HCT116 (cell line): Measurements from ENCODE around the gene C2CD3. TPM values are rescaled to one million over a fixed set of nuclear protein-coding genes. Genes with fewer than 3 reads are reported as not detected.

Source experiments
- ATAC-seq: fragments of 200-7000 bp; cut with Tn5 transposase; 2 replicates; pipeline ENCODE4 v1.9.1; 2020; ENCODE audit warnings: mild to moderate bottlenecking, moderate library complexity
- BruUV-seq: library from RNA; stranded (reverse); fragments of 400-500 nt; replicated peaks from 2 replicates; lab custom pipeline; 2021; lab: Mats Ljungman, UMichigan
- CTCF ChIA-PET: fragments of 300-600 bp; sonication (Branson Sonifier 250); formaldehyde crosslinking; loops from one replicate; lab custom pipeline; 2021; ENCODE audit warnings: antibody characterized with exemption; lab: Charles Lee
- POLR2A ChIA-PET: fragments of 300-600, 350-600 bp; sonication (Branson Sonifier 250); formaldehyde crosslinking; loops from one replicate; lab custom pipeline; 2021; ENCODE audit warnings: antibody characterized with exemption; lab: Charles Lee
- RAD21 ChIA-PET, 2 experiments: fragments of 300-600 bp; sonication (Branson Sonifier 250); formaldehyde crosslinking; loops; one replicate each; lab custom pipeline; 2023; ENCODE audit warnings: low total read pairs in 2 of 2; ENCODE audit not compliant: uncharacterized antibody in 2 of 2, unreplicated experiment in 2 of 2, low non-redundant PET in 1 of 2; lab: Charles Lee
- DNase-seq: peaks from one replicate; pipeline ENCODE4 v3.0.0-alpha.2; 2010; ENCODE audit warnings: low read depth, low spot score
- H2AFZ ChIP-seq: fragments of 200-600 bp; shearing (Covaris generic), sonication (generic); 2 replicates; pipeline ENCODE4 v1.6.1; 2017; ENCODE audit warnings: low read depth, mixed run types, mixed read lengths, antibody characterized with exemption, low read length; ENCODE audit not compliant: poor library complexity, severe bottlenecking
- H3K27ac ChIP-seq: 2 replicates; pipeline ENCODE4 v1.5.1; 2012; ENCODE audit warnings: low read depth, low read length
- H3K27me3 ChIP-seq: fragments of 200-600 bp; sonication (generic); 2 replicates; pipeline ENCODE4 v1.6.1; 2016; ENCODE audit warnings: mixed run types, low read length, mixed read lengths; ENCODE audit not compliant: insufficient read depth
- H3K36me3 ChIP-seq, 2 experiments: fragments of 200-500 bp in 1 of 2; fragments of 200-600 bp in 1 of 2; sonication (Bioruptor generic) in 1 of 2; sonication (generic) in 1 of 2; 2 replicates each; pipeline versions ENCODE4 v1.5.1 to v1.6.1; 2014 to 2016; ENCODE audit warnings: low read length in 2 of 2, inconsistent platforms in 1 of 2, mixed read lengths in 1 of 2, mixed run types in 1 of 2; ENCODE audit not compliant: insufficient read depth in 2 of 2, control insufficient read depth in 1 of 2
- H3K4me1 ChIP-seq, 2 experiments: fragments of 200-600 bp in 1 of 2; sonication (generic) in 1 of 2; 2 replicates each; pipeline versions ENCODE4 v1.5.1 to v1.6.1; 2012 to 2017; ENCODE audit warnings: low read length in 2 of 2, inconsistent platforms in 1 of 2, mild to moderate bottlenecking in 1 of 2, mixed read lengths in 1 of 2, mixed run types in 1 of 2, moderate library complexity in 1 of 2; ENCODE audit not compliant: insufficient read depth in 2 of 2, control insufficient read depth in 1 of 2
- H3K4me2 ChIP-seq: fragments of 200-600 bp; sonication (generic); 2 replicates; pipeline ENCODE4 v1.6.1; 2017; ENCODE audit warnings: mixed run types, low read length, mixed read lengths
- H3K4me3 ChIP-seq, 2 experiments: fragments of 200-600 bp in 1 of 2; sonication (generic) in 1 of 2; replicated peaks in 1 of 2; 2 replicates each; pipeline ENCODE4 v1.5.1; 2011 to 2016; ENCODE audit warnings: low read length in 2 of 2, control low read depth in 1 of 2, low read depth in 1 of 2, mild to moderate bottlenecking in 1 of 2, mixed read lengths in 1 of 2, mixed run types in 1 of 2
- H3K79me2 ChIP-seq: fragments of 200-600 bp; sonication (generic); 2 replicates; pipeline ENCODE4 v1.6.1; 2017; ENCODE audit warnings: mild to moderate bottlenecking, mixed run types, low read length, moderate library complexity, mixed read lengths; ENCODE audit not compliant: insufficient read depth
- H3K9ac ChIP-seq: fragments of 200-600 bp; sonication (generic); 2 replicates; pipeline ENCODE4 v1.6.1; 2016; ENCODE audit warnings: low read length, mixed read lengths
- H3K9me2 ChIP-seq: fragments of 200-600 bp; sonication (generic), shearing (Covaris generic); 2 replicates; pipeline ENCODE4 v1.6.1; 2017; ENCODE audit warnings: mixed run types, mild to moderate bottlenecking, moderate library complexity; ENCODE audit not compliant: insufficient read depth
- H3K9me3 ChIP-seq, 2 experiments: fragments of 200-500 bp in 1 of 2; fragments of 200-600 bp in 1 of 2; sonication (Bioruptor generic) in 1 of 2; sonication (generic) in 1 of 2; 2 replicates each; pipeline ENCODE4 v1.6.1; 2014 to 2017; ENCODE audit warnings: low read length in 2 of 2, mixed read lengths in 2 of 2, inconsistent platforms in 1 of 2, low read depth in 1 of 2, mild to moderate bottlenecking in 1 of 2, mixed run types in 1 of 2, moderate library complexity in 1 of 2; ENCODE audit not compliant: control insufficient read depth in 1 of 2, insufficient read depth in 1 of 2
- H4K20me1 ChIP-seq: fragments of 200-600 bp; sonication (generic), shearing (Covaris generic); 2 replicates; pipeline ENCODE4 v1.6.1; 2017; ENCODE audit warnings: mixed run types, mild to moderate bottlenecking, moderate library complexity; ENCODE audit not compliant: insufficient read depth
- CEBPB ChIP-seq: IDR thresholded peaks from 2 replicates; pipeline ENCODE4 v1.6.1; 2012; ENCODE audit warnings: low read depth
- ELF1 ChIP-seq: IDR thresholded peaks from 2 replicates; pipeline ENCODE4 v1.6.1; 2012; ENCODE audit warnings: low read depth, borderline replicate concordance
- EZH2 ChIP-seq: fragments of 200-600 bp; sonication (generic); IDR thresholded peaks from 2 replicates; pipeline ENCODE4 v1.6.1; 2017; ENCODE audit warnings: antibody characterized with exemption, mixed run types
- EZH2phosphoT487 ChIP-seq: fragments of 200-600 bp; IDR thresholded peaks from 2 replicates; pipeline ENCODE4 v1.6.1; 2018; ENCODE audit warnings: antibody characterized with exemption, borderline replicate concordance
- FOSL1 ChIP-seq: IDR thresholded peaks from 2 replicates; pipeline ENCODE4 v1.6.1; 2012; ENCODE audit warnings: low read depth
- JUND ChIP-seq: IDR thresholded peaks from 2 replicates; pipeline ENCODE4 v1.6.1; 2012
- POLR2A ChIP-seq: IDR thresholded peaks from 2 replicates; pipeline ENCODE4 v1.7.0; 2011; ENCODE audit warnings: borderline replicate concordance; ENCODE audit not compliant: insufficient read depth, insufficient read length; ENCODE audit errors: extremely low read depth
- SIN3A ChIP-seq: IDR thresholded peaks from 2 replicates; pipeline ENCODE4 v1.6.1; 2012; ENCODE audit warnings: low read depth
- SP1 ChIP-seq: IDR thresholded peaks from 2 replicates; pipeline ENCODE4 v1.6.1; 2012; ENCODE audit warnings: low read depth
- TCF7L2 ChIP-seq: IDR thresholded peaks from 2 replicates; pipeline ENCODE4 v1.7.0; 2011; ENCODE audit warnings: borderline replicate concordance, inconsistent platforms; ENCODE audit not compliant: insufficient read depth, insufficient read length; ENCODE audit errors: extremely low read depth
- YY1 ChIP-seq: IDR thresholded peaks from 2 replicates; pipeline ENCODE4 v1.6.1; 2011; ENCODE audit warnings: low read length, low read depth, moderate library complexity, mild to moderate bottlenecking; ENCODE audit not compliant: insufficient replicate concordance; ENCODE audit errors: extremely low read depth
- ZFX ChIP-seq: fragments of 450-650 bp; IDR thresholded peaks from 2 replicates; pipeline ENCODE4 v1.6.1; 2017
- ZNF274 ChIP-seq: fragments of 200-500 bp; sonication (Bioruptor generic); IDR thresholded peaks from 2 replicates; pipeline ENCODE4 v1.6.1; 2014; ENCODE audit warnings: mild to moderate bottlenecking, low read depth, low read length, inconsistent platforms
- intact Hi-C: fragments of 100-400 bp; cut with micrococcal nuclease; formaldehyde crosslinking; loops from 2 replicates; pipeline ENCODE4 v1.10.0; 2022
- total RNA-seq: library from RNA; stranded (reverse); gene quantifications from one replicate; pipeline ENCODE4 v1.2.1, GENCODE V29; 2021; ENCODE audit not compliant: unreplicated experiment
- TF ChIP-seq, protein P1 (sequence below): IDR thresholded peaks from 2 replicates; pipeline ENCODE4 v1.6.1; 2011; ENCODE audit warnings: mild to moderate bottlenecking, low read length, moderate library complexity; ENCODE audit not compliant: insufficient replicate concordance; ENCODE audit errors: extremely low read depth
- TF ChIP-seq, protein P2 (sequence below): IDR thresholded peaks from 2 replicates; pipeline ENCODE4 v1.6.1; 2012
- TF ChIP-seq, protein P3 (sequence below), 3 experiments: fragments of 200-600 bp in 1 of 3; sonication (generic) in 1 of 3; IDR thresholded peaks in 2 of 3; conservative IDR thresholded peaks in 1 of 3; 2 replicates each; pipeline ENCODE4 v1.5.1; 2012 to 2017; ENCODE audit warnings: low read depth in 2 of 3, low read length in 2 of 3, antibody characterized with exemption in 1 of 3, borderline replicate concordance in 1 of 3, control low read depth in 1 of 3, mild to moderate bottlenecking in 1 of 3, mixed read lengths in 1 of 3, mixed run types in 1 of 3, moderate library complexity in 1 of 3; ENCODE audit not compliant: insufficient read depth in 1 of 3

C2CD3 gene
- total RNA-seq, 1 experiment from 2014 or later: 30.6 TPM

DNA sequence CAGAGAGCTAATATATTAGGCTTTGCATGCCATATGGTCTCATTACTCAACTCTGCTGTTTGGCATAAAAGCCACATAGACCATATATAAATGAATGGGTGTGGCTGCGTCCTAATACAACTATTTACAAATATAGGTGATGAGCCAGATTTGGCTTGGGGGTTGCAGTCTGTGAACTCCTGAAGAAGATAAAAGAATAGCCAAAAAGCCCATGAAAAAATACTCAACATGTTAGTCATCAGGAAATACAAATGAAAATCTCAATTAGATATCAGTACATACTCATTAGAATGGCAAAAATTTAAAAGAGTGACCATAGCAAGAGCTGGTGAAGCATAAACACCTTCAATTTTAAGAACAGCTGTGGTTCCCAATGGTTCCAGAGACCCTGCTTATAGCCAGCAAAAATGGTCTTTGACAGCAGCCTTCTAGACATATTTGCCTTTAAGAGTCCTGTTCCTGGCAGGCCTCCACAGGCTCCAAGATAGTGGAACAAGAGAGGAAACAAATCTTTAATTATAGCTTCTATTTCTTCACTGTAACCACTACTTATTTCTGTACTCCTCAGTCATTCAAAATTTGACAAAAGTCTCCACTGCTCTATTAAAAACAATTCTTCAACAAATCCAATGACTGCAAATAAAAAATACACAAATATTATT, 16.1 kb downstream of the C2CD3 start:
- intact Hi-C loops: no loop called here
- no peaks in the 10 kb centered on the region for H3K9me2 ChIP-seq
- H3K4me1 ChIP-seq: peaks cover 2 to 13% of the 10 kb centered on the region in 2 experiments; a peak in 2 of 4 replicates
- no peaks in the 10 kb centered on the region for H3K9me3 ChIP-seq
- peaks cover 34% of the 10 kb centered on the region for H3K79me2 ChIP-seq
- H4K20me1 ChIP-seq: no peaks in the 10 kb centered on the region
- H3K4me2 ChIP-seq: peak overlapping the region; percentile 37; the same call in 1 of the 2 replicates
- ATAC-seq: peak; percentile 17; the same call in 1 of the 2 replicates
- no peak overlapping the region for H3K27ac ChIP-seq
- BruUV-seq: no TSS peak
- DNase-seq: no peak
- H3K4me3 ChIP-seq: no peak overlapping the region
- H3K36me3 ChIP-seq: no peaks in the 10 kb centered on the region
- RAD21 ChIA-PET: no interaction called here
- H3K27me3 ChIP-seq: no peaks in the 10 kb centered on the region
- CTCF ChIA-PET: no interaction called here
- no peak overlapping the region for H3K9ac ChIP-seq
- POLR2A ChIA-PET: no interaction called here
- no peak overlapping the region for H2AFZ ChIP-seq
- no peak for TF ChIP-seq ZFX
- no peak for TF ChIP-seq JUND
- no peak for TF ChIP-seq SIN3A
- TF ChIP-seq, all 23 proteins: peak for 0

DNA sequence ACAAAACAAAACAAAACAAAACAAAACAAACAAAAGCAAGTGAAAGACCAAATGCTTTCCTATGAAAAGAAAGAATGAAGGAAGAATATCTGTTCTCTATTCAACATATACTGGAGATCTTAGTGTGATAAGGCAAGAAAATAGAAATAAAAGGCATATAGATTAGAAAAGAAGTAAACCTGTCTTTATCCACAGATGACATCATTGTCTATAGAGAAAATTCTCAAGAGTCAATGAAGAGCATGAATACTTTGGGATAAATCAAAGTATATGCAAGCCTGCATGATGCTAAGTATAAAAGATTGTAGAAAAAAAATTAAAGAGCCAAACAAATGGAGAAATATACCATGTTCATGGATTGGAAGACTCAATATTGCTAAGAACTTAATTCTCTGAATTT, 17.6 kb downstream of the C2CD3 start:
- intact Hi-C loops: no loop called here
- RAD21 ChIA-PET: no interaction called here

More for the DNA sequence above, 17.6 kb downstream of the C2CD3 start:
- Histone ChIP-seq H4K20me1 (no peaks in the 10 kb centered on the region), H3K4me2 (no peak overlapping the region), H3K4me3 (no peak overlapping the region), H3K4me1 (peaks cover 9 to 21% of the 10 kb centered on the region in 2 experiments; a peak in 3 of 4 replicates), H3K9ac (no peak overlapping the region), H3K9me3 (no peaks in the 10 kb centered on the region), H3K27me3 (no peaks in the 10 kb centered on the region), H3K36me3 (no peaks in the 10 kb centered on the region), H3K27ac (no peak overlapping the region), H2AFZ (no peak overlapping the region), H3K79me2 (peaks cover 30% of the 10 kb centered on the region), H3K9me2 (no peaks in the 10 kb centered on the region)
- TF ChIP-seq, protein P1, sequence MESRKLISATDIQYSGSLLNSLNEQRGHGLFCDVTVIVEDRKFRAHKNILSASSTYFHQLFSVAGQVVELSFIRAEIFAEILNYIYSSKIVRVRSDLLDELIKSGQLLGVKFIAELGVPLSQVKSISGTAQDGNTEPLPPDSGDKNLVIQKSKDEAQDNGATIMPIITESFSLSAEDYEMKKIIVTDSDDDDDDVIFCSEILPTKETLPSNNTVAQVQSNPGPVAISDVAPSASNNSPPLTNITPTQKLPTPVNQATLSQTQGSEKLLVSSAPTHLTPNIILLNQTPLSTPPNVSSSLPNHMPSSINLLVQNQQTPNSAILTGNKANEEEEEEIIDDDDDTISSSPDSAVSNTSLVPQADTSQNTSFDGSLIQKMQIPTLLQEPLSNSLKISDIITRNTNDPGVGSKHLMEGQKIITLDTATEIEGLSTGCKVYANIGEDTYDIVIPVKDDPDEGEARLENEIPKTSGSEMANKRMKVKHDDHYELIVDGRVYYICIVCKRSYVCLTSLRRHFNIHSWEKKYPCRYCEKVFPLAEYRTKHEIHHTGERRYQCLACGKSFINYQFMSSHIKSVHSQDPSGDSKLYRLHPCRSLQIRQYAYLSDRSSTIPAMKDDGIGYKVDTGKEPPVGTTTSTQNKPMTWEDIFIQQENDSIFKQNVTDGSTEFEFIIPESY: no peak
- TF ChIP-seq JUND: no peak
- TF ChIP-seq SP1: no peak
- TF ChIP-seq, protein P2, sequence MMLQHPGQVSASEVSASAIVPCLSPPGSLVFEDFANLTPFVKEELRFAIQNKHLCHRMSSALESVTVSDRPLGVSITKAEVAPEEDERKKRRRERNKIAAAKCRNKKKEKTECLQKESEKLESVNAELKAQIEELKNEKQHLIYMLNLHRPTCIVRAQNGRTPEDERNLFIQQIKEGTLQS: no peak
- no peak for TF ChIP-seq POLR2A
- TF ChIP-seq TCF7L2: no peak
- no peak for TF ChIP-seq EZH2phosphoT487
- no peak for TF ChIP-seq ELF1
- TF ChIP-seq ZNF274: no peak
- no peak for TF ChIP-seq FOSL1
- no peak for TF ChIP-seq YY1
- TF ChIP-seq, protein P3, sequence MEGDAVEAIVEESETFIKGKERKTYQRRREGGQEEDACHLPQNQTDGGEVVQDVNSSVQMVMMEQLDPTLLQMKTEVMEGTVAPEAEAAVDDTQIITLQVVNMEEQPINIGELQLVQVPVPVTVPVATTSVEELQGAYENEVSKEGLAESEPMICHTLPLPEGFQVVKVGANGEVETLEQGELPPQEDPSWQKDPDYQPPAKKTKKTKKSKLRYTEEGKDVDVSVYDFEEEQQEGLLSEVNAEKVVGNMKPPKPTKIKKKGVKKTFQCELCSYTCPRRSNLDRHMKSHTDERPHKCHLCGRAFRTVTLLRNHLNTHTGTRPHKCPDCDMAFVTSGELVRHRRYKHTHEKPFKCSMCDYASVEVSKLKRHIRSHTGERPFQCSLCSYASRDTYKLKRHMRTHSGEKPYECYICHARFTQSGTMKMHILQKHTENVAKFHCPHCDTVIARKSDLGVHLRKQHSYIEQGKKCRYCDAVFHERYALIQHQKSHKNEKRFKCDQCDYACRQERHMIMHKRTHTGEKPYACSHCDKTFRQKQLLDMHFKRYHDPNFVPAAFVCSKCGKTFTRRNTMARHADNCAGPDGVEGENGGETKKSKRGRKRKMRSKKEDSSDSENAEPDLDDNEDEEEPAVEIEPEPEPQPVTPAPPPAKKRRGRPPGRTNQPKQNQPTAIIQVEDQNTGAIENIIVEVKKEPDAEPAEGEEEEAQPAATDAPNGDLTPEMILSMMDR (IDR thresholded peaks at IDR 0.05 in 2 of 3, conservative IDR thresholded peaks at IDR 0.05 in 1 of 3; ENCODE audit: borderline replicate concordance in 1 of 3, insufficient read depth in 1 of 3, low read depth in 2 of 3, low read length in 2 of 3): no peak
- no peak for TF ChIP-seq CEBPB
- TF ChIP-seq EZH2: no peak
- TF ChIP-seq SIN3A: no peak
- ChIA-PET CTCF (no interaction called here), POLR2A (no interaction called here)
- ATAC-seq: no peak
- BruUV-seq: no TSS peak
- DNase-seq: no peak
